GM10248 (cell line): ENCODE measurements around the gene PIK3R5.
A peak's percentile ranks its signal among the peaks of the same experiment; 100 is the strongest.

ENCODE experiments used
- CTCF ChIA-PET: fragments of 300-600 bp; sonication (Branson Sonifier 250); formaldehyde crosslinking; extraction: SDS; loops from one replicate; lab custom pipeline; 2021; ENCODE audit warnings: antibody characterized with exemption; lab: Yijun Ruan, JAX
- POLR2A ChIA-PET: fragments of 350-650 bp; sonication (Branson Sonifier 250); formaldehyde crosslinking; extraction: SDS; loops from one replicate; lab custom pipeline; 2020; ENCODE audit warnings: antibody characterized with exemption; lab: Yijun Ruan, JAX
- DNase-seq: peaks from one replicate; pipeline ENCODE4 v3.0.0; 2012; ENCODE audit errors: extremely low spot score
- TF ChIP-seq, protein P1 (sequence below): IDR thresholded peaks from 2 replicates; pipeline ENCODE4 v1.5.1; 2012; ENCODE audit warnings: mild to moderate bottlenecking, low read depth; ENCODE audit errors: extremely low read depth, missing control alignments, control extremely low read depth

Gene PIK3R5, protein sequence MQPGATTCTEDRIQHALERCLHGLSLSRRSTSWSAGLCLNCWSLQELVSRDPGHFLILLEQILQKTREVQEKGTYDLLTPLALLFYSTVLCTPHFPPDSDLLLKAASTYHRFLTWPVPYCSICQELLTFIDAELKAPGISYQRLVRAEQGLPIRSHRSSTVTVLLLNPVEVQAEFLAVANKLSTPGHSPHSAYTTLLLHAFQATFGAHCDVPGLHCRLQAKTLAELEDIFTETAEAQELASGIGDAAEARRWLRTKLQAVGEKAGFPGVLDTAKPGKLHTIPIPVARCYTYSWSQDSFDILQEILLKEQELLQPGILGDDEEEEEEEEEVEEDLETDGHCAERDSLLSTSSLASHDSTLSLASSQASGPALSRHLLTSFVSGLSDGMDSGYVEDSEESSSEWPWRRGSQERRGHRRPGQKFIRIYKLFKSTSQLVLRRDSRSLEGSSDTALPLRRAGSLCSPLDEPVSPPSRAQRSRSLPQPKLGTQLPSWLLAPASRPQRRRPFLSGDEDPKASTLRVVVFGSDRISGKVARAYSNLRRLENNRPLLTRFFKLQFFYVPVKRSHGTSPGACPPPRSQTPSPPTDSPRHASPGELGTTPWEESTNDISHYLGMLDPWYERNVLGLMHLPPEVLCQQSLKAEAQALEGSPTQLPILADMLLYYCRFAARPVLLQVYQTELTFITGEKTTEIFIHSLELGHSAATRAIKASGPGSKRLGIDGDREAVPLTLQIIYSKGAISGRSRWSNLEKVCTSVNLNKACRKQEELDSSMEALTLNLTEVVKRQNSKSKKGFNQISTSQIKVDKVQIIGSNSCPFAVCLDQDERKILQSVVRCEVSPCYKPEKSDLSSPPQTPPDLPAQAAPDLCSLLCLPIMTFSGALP

DNA sequence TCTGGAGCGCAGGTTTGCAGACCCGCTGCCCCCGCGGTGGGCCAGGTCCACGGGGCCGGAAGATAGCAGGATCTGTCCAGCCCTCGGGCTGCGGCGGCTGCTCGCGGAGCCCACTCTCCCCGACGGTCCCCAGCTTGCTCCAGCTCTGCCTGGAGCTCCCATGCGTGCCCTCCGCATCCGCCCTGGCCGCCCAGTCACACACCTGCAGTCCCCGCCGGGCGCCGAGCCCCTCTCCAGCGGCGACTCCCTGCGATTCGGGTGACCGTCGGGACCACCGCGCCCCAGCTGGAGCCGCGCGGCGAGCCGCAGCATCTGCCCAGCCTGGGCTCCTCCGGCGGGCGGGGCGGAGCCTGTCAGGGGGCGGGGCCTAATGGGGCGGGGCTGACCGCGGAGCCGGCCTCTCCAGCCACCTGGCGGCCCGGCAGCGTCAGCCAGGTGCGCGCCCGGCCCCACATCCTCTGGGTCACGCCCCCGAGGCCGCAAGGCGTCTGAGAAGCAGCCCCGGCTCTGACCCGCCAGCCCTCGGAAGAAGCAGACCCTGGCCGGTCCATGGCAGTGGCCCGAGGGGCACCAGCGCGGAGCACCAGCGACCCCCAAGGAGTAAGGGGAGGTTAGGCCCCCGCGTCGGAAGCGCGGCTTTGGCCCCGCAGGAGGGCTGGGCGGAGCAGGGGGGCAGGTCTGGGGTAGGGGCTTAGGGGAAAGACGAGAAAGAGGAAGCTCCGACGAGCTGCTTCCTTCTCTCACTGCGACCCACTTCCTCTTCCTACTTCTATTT lies at the start of gene PIK3R5:
Gene PIK3R5, minus strand, starts transcription at position 314 of the 775 bp plus-strand sequence. CDS start 54,213 bp downstream, outside the sequence.
- TF ChIP-seq, protein P1, sequence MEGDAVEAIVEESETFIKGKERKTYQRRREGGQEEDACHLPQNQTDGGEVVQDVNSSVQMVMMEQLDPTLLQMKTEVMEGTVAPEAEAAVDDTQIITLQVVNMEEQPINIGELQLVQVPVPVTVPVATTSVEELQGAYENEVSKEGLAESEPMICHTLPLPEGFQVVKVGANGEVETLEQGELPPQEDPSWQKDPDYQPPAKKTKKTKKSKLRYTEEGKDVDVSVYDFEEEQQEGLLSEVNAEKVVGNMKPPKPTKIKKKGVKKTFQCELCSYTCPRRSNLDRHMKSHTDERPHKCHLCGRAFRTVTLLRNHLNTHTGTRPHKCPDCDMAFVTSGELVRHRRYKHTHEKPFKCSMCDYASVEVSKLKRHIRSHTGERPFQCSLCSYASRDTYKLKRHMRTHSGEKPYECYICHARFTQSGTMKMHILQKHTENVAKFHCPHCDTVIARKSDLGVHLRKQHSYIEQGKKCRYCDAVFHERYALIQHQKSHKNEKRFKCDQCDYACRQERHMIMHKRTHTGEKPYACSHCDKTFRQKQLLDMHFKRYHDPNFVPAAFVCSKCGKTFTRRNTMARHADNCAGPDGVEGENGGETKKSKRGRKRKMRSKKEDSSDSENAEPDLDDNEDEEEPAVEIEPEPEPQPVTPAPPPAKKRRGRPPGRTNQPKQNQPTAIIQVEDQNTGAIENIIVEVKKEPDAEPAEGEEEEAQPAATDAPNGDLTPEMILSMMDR = no peak
- ChIA-PET POLR2A (interaction anchor here (0.6 kb wide), 1 partner anchor 26 kb away, joined by 3 read pairs; no protein-coding TSS in a partner anchor), CTCF (interaction anchor here (0.6 to 6.8 kb wide), 7 partner anchors 9 to 100 kb away, joined by 3 to 63 read pairs (median 4); no protein-coding TSS in a partner anchor)
- peak; percentile 93 for DNase-seq

DNA sequence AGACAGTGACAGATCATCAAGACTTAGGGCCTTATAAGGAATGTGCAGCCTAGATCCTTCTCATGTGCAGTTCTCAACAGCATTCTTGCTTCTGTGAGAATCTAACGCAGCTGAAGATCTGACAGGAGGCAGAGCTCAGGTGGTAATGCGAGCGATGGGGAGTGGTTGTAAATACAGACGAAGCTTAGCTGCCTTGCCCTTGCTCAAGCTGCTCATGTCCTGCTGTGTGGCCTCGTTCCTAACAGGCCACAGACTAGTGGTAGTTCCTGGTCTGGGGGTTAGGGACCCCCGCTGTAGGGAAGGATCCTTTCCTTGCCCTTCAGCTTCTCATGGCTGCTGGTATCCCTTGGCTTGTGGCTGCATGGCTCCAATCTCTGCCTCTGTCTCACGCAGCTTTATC lies 45.5 kb upstream of the PIK3R5 start:
- CTCF ChIA-PET = interaction anchor here (2.5 kb wide), 1 partner anchor 8 kb away, joined by 15 read pairs; no protein-coding TSS in a partner anchor
- POLR2A ChIA-PET = no interaction called here
- TF ChIP-seq, protein P1 = no peak
- no peak for DNase-seq

DNA sequence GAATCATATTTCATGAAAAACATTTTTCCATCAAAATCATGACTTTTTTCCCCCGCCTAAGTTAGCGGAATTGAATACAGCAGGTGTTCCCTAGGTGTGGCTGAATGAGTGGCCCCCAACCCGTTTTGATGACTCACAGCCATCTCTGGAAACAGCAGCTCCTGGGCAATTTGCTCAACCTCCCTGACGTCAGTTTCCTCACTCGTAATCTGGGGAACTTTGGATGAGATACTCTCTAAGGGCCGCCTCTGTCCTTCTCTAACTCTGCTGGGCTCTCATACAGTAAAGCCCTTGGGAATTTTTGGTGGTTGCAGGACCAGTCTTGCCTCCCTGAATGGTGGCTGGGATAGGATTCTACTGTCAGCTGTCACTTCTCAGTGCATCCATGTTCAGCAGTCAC lies 44.2 kb upstream of the PIK3R5 start:
- TF ChIP-seq, protein P1 = no peak
- DNase-seq = no peak
- CTCF ChIA-PET = interaction anchor here (2.1 to 2.7 kb wide), 2 partner anchors 12 to 14 kb away, joined by 8 to 18 read pairs; no protein-coding TSS in a partner anchor
- POLR2A ChIA-PET = no interaction called here

DNA sequence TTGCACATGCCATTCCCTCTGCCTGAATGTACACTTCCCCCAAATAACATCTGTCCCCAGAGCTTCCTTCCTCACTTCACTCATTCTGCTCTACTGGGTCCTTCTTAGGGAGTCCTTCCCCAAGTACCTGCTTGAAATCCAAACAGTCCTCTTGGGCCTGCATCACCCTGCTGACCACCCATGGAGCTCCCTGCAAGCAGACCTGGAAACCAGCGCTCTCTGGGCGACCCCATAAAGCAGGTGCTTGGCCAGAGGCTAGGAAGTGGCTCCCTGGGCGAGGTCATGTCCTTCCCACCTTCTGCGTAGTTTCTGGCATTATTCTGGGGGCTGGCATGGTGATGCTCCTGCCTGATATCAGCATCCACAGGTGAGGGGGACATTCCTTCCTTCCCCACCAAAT lies 43.6 kb upstream of the PIK3R5 start:
- CTCF ChIA-PET = interaction anchor here (2.1 to 2.7 kb wide), 2 partner anchors 11 to 14 kb away, joined by 8 to 18 read pairs; no protein-coding TSS in a partner anchor
- TF ChIP-seq, protein P1 = no peak
- DNase-seq = no peak
- POLR2A ChIA-PET = no interaction called here

DNA sequence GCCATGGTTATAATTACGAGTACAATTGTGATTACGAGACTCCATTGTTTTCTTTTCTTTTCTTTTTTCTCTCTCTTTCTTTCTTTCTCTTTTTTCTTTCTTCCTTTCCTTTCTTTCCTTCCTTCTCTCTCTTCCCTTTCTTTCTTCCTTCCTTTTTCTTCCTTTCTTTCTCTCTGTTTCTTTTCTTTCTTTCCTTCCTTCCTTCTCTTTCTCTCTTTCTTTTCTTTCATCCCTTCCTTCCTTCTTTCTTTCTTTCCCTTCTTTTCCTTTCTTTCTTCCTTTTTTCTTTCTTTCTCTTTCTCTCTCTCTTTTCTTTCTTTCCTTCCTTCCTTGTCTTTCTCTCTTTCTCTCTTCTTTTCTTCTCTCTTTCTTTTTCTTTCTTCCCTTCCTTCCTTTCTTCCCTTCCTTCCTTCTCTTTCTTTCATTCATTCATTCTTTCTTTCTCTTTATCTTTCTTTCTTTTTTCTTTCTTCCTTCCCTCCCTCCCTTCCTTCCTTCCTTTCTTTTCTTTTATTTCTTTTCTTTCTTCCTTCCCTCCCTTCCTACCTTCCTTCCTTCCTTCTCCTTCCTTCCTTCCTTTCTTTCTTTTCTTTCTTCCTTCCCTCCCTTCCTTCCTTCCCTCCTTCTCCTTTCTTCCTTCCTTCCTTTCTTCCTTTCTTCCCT lies 41.7 kb upstream of the PIK3R5 start:
- CTCF ChIA-PET = interaction anchor here (1.2 to 1.9 kb wide), 2 partner anchors 9 to 12 kb away, joined by 3 to 7 read pairs; no protein-coding TSS in a partner anchor
- no peak for DNase-seq
- POLR2A ChIA-PET = no interaction called here
- TF ChIP-seq, protein P1 = no peak
